Vagina (tissue), 2 donors: ENCODE data around the gene OVAAL. TPM values are rescaled to one million over a fixed set of nuclear protein-coding genes. Genes with fewer than 3 reads are reported as not detected.

ENCODE experiments used
- DNase-seq, 2 donors: peaks; one replicate each; pipeline ENCODE4 v3.0.0-alpha.2; 2017; ENCODE audit errors: extremely low spot score in 2 of 2
- H3K27ac ChIP-seq: fragments of 200-600 bp; sonication (generic); one replicate; pipeline ENCODE4 v1.5.1; 2019
- H3K27me3 ChIP-seq: fragments of 200-600 bp; sonication (generic); one replicate; pipeline ENCODE4 v1.5.1; 2019
- H3K36me3 ChIP-seq, 2 donors: fragments of 200-600 bp; sonication (generic); one replicate each; pipeline ENCODE4 v1.5.1; 2017 to 2019
- H3K4me1 ChIP-seq: fragments of 200-600 bp; sonication (generic); one replicate; pipeline ENCODE4 v1.5.1; 2019
- H3K4me3 ChIP-seq, 2 donors: fragments of 200-600 bp; sonication (generic); 1 replicate in 1 of 2; 2 replicates in 1 of 2; pipeline ENCODE4 v1.5.1; 2016 to 2019
- H3K9me3 ChIP-seq: fragments of 200-600 bp; sonication (generic); one replicate; pipeline ENCODE4 v1.5.1; 2019
- POLR2A ChIP-seq, 2 donors: fragments of 450-650 bp; IDR thresholded peaks; one replicate each; pipeline ENCODE4 v1.6.1; 2017; ENCODE audit warnings: antibody characterized with exemption in 2 of 2, mild to moderate bottlenecking in 2 of 2, moderate library complexity in 2 of 2
- POLR2AphosphoS5 ChIP-seq, 2 donors: sonication (generic); formaldehyde crosslinking; IDR thresholded peaks; one replicate each; pipeline ENCODE4 v1.9.0; 2017; ENCODE audit warnings: antibody characterized with exemption in 2 of 2, mild to moderate bottlenecking in 2 of 2, low read depth in 1 of 2; ENCODE audit not compliant: insufficient read depth in 1 of 2
- intact Hi-C: fragments of 100-400 bp; cut with DNase I; formaldehyde crosslinking; loops from one replicate; pipeline ENCODE4 v1.15.1; 2023
- total RNA-seq: library from RNA; depleted of rRNA; stranded (reverse); fragments of >200 nt; gene quantifications from one replicate; pipeline ENCODE4 v1.2.3, GENCODE V29; 2016
- TF ChIP-seq, protein P1 (sequence below), 3 experiments: fragments of 450-650 bp in 2 of 3; fragments of 200-600 bp in 1 of 3; sonication (generic) in 1 of 3; IDR thresholded peaks; one replicate each; pipeline ENCODE4 v1.5.1; 2017 to 2019; ENCODE audit warnings: antibody characterized with exemption in 3 of 3, mild to moderate bottlenecking in 2 of 3, moderate library complexity in 2 of 3

The OVAAL gene
- total RNA-seq, 1 donor from 2014 or later: not detected

GRCh38 chr1:180603223-180603849 lies 44.6 kb downstream of the OVAAL start:
- Histone ChIP-seq H3K36me3 (no peaks in the 10 kb centered on the region), H3K27me3 (no peaks in the 10 kb centered on the region), H3K4me1 (no peaks in the 10 kb centered on the region), H3K9me3 (no peaks in the 10 kb centered on the region), H3K4me3 (no peak overlapping the region), H3K27ac (no peak overlapping the region)
- no peak for DNase-seq
- intact Hi-C loops: no loop called here
- TF ChIP-seq POLR2A (IDR thresholded peaks at IDR 0.05): no peak
- TF ChIP-seq, protein P1, sequence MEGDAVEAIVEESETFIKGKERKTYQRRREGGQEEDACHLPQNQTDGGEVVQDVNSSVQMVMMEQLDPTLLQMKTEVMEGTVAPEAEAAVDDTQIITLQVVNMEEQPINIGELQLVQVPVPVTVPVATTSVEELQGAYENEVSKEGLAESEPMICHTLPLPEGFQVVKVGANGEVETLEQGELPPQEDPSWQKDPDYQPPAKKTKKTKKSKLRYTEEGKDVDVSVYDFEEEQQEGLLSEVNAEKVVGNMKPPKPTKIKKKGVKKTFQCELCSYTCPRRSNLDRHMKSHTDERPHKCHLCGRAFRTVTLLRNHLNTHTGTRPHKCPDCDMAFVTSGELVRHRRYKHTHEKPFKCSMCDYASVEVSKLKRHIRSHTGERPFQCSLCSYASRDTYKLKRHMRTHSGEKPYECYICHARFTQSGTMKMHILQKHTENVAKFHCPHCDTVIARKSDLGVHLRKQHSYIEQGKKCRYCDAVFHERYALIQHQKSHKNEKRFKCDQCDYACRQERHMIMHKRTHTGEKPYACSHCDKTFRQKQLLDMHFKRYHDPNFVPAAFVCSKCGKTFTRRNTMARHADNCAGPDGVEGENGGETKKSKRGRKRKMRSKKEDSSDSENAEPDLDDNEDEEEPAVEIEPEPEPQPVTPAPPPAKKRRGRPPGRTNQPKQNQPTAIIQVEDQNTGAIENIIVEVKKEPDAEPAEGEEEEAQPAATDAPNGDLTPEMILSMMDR (IDR thresholded peaks at IDR 0.05): no peak
- no peak for TF ChIP-seq POLR2AphosphoS5 (IDR thresholded peaks at IDR 0.05; ENCODE audit: insufficient read depth in 1 of 2, low read depth in 1 of 2)

DNA sequence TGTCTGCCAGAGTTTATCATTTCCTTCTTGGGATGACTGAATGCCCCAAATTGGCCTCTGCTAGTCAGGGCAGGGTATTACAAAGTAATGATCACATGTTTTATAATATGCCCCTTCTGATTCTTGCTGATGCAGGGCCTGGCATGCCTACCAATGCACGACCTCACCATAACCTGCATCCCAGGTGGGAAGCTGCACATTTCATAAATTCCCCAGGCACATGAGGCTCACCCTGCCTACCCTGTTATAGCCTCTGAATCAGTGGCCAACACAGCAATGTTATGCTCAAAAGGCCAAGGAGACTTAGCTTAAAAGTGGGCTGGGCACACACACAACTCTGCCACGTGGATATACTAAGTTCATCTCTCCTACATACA lies 45.1 kb downstream of the OVAAL start:
- Histone ChIP-seq H3K36me3 (no peaks in the 10 kb centered on the region), H3K27ac (no peak overlapping the region), H3K4me3 (no peak overlapping the region), H3K27me3 (no peaks in the 10 kb centered on the region), H3K9me3 (no peaks in the 10 kb centered on the region), H3K4me1 (no peaks in the 10 kb centered on the region)
- TF ChIP-seq, protein P1 (IDR thresholded peaks at IDR 0.05): no peak
- TF ChIP-seq POLR2A (IDR thresholded peaks at IDR 0.05): no peak
- no peak for TF ChIP-seq POLR2AphosphoS5 (IDR thresholded peaks at IDR 0.05; ENCODE audit: insufficient read depth in 1 of 2, low read depth in 1 of 2)
- intact Hi-C loops: no loop called here
- DNase-seq: no peak

- no peaks in the 10 kb centered on the region for H3K4me1 ChIP-seq
- H3K27me3 ChIP-seq: no peaks in the 10 kb centered on the region
- no peaks in the 10 kb centered on the region for H3K36me3 ChIP-seq
- intact Hi-C loops: no loop called here
- no peak overlapping the region for H3K4me3 ChIP-seq
- H3K9me3 ChIP-seq: no peaks in the 10 kb centered on the region
- no peak for DNase-seq
- no peak overlapping the region for H3K27ac ChIP-seq
- no peak for TF ChIP-seq POLR2A (IDR thresholded peaks at IDR 0.05)
Measured at GRCh38 chr1:180606155-180606554, 47.4 kb downstream of the OVAAL start.

- no peak for TF ChIP-seq POLR2A (IDR thresholded peaks at IDR 0.05)
- TF ChIP-seq, protein P1 (IDR thresholded peaks at IDR 0.05): no peak
- TF ChIP-seq POLR2AphosphoS5 (IDR thresholded peaks at IDR 0.05; ENCODE audit: insufficient read depth in 1 of 2, low read depth in 1 of 2): no peak
- Histone ChIP-seq H3K27ac (no peak overlapping the region), H3K9me3 (no peaks in the 10 kb centered on the region), H3K36me3 (no peaks in the 10 kb centered on the region), H3K4me3 (no peak overlapping the region), H3K4me1 (no peaks in the 10 kb centered on the region), H3K27me3 (no peaks in the 10 kb centered on the region)
- no peak for DNase-seq
- intact Hi-C loops: no loop called here
Measured at GRCh38 chr1:180609643-180610555, 51.1 kb downstream of the OVAAL start.

DNA sequence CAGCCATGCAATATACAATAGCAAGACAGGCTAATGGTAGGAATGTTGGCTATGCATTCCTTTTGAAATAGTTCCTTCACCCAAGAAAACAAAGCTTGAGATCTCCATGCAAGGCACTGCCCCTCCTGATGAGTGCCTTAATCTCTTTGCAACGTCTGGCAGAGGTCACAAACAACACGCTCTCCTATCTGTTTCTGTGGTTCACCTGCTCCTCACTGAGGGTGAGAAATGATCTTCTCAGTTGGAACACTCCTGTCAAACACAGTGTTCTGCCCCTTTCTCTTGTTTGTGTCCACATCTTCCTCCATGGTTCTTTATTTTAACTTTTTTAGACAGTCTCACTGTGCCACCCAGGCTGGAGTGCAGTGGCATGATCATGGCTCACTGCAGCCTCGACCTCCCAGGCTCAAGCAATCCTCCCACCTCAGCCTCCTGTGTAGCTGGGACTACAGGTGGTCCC lies 51.8 kb downstream of the OVAAL start:
- intact Hi-C loops: no loop called here
- TF ChIP-seq, protein P1 (IDR thresholded peaks at IDR 0.05): no peak
- TF ChIP-seq POLR2AphosphoS5 (IDR thresholded peaks at IDR 0.05; ENCODE audit: insufficient read depth in 1 of 2, low read depth in 1 of 2): no peak
- no peak for TF ChIP-seq POLR2A (IDR thresholded peaks at IDR 0.05)
- no peaks in the 10 kb centered on the region for H3K4me1 ChIP-seq

More for the DNA sequence above, 51.8 kb downstream of the OVAAL start:
- H3K4me3 ChIP-seq: no peak overlapping the region
- H3K27ac ChIP-seq: no peak overlapping the region
- H3K9me3 ChIP-seq: no peaks in the 10 kb centered on the region
- no peaks in the 10 kb centered on the region for H3K36me3 ChIP-seq
- H3K27me3 ChIP-seq: no peaks in the 10 kb centered on the region
- DNase-seq: no peak
